ENCODE measurements around the gene ITPKB.

ITPKB gene

DNA sequence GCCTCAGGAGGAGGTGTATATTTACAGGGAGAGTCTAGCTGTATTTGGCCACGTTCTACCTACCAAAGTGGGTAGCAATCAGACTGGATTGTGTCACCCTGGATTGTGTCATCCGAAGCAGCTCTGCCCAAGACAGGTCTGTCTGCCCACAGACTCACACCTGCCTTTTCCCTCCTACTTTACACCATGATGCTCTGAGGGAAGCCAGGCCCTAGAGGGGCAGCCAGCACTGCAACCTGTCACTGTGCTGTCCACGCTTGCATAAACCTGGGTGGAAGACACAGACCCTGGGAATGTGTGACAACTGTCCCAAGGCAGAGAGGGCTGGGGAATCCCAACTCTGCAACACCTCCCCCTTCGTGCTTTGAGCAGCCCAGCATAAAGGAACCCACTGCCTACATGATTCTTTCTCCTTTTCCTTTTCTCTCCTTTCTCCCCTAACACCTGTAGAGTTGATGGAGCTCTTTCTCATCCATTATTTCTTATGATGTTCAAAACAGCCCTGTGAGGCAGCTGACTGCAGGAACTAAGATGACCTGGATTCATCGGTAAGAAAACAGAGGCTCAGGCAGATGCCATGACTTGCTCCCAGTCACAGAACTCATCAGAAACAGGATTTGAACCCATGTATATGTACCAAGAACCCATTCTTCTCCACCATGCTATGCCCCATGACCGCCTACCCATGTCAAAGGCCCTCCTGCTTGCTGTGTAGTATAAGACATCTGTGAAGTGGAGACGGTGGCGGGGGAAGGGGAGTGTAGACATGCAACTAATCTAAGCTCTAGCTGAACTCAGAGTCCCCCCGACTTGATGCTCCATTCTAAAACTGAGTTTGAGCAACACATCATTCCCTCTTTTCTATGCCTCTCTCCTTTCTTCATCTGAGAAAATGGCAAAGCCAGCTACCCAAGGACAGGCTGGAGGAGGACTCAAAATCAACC is 55.9 kb downstream of the ITPKB start:
- no peak for DNase-seq

DNA sequence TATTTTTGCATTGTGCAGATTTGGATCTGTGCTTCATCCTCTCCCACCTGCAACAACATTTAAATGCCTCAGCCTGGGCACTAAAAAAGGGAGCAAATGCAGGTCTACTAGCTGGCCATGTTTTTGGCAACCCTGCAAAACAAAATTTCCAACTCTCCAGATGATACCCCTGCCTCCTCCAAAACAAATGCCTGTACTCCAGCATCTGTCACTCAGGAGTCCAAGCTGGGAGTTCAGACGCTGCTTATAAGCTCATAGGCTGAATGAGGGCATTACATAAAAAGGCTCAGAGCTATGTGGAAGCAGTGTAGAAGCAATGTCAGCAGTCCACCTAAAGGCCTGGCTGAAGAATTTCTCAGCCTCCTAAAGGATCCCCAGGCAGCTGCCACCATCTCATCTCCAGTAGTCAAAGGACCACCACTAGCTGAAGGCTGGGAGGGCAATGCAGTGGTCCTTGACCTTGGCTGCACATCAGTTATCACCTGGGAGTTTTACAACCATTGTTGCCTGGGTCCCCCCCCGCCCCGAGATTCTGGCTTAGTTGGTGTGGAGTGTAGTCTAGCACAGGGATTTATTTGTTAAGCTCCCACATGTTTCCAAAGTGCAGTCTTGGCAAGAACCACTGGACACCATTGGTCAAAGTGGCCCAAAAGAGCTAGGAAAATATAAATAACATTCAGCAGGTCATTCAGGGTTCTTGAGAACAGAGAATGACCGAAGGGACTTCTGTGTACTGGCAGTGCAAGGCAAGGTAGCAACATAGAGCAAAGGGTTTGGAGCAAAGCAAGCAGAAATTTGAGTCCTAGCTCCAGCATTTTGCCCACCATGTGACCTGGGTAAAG is 57.2 kb downstream of the ITPKB start:
- DNase-seq = no peak

GRCh38 chr1:226680653-226681052 is 58.4 kb downstream of the ITPKB start:
- no peak for DNase-seq

- peak; percentile 80 for DNase-seq
These were observed 59.1 kb downstream of the ITPKB start for GRCh38 chr1:226679853-226680516.

- no peak for DNase-seq
These were observed 59.8 kb downstream of the ITPKB start for GRCh38 chr1:226679262-226679661.

DNA sequence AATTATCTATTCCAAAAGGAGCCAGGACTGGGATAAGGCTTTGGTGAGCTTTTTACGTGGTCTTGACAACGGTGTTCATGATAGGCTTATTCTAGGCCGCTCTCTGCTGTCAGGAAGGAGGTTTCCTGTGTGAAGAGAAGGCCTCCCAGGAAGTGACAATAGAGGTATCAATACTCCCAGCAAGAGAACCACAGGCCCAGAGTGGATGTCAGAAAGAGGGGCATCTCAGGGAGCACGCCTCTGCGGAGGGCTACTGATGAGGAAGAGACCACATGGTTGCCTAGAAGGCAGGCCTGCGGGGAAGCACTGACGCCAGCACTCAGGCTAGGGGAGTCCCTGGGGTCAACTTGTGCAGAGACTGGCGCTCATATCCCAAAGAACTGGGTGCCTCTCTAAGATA is 60.4 kb downstream of the ITPKB start:
- peak; percentile 59 for DNase-seq

DNA sequence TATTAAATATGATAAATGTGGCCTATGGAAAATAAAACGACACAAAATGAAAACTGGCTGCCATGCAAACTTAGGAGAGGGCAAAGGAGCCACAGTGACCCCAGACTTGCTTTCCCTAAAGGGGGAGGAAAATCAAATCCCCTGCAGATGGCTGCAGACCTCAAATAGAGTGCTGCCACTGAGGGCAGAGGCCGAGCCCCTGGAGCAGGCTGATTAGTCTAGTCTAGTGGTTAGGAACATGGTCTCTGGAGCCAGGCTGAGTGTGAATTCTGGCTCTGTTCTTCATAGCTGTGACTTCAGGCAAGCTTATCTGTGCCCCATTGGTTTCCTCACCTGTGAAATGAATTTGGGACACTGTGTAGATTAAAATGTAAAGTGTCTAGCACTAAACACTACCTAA is 60.8 kb downstream of the ITPKB start:
- DNase-seq = no peak

DNA sequence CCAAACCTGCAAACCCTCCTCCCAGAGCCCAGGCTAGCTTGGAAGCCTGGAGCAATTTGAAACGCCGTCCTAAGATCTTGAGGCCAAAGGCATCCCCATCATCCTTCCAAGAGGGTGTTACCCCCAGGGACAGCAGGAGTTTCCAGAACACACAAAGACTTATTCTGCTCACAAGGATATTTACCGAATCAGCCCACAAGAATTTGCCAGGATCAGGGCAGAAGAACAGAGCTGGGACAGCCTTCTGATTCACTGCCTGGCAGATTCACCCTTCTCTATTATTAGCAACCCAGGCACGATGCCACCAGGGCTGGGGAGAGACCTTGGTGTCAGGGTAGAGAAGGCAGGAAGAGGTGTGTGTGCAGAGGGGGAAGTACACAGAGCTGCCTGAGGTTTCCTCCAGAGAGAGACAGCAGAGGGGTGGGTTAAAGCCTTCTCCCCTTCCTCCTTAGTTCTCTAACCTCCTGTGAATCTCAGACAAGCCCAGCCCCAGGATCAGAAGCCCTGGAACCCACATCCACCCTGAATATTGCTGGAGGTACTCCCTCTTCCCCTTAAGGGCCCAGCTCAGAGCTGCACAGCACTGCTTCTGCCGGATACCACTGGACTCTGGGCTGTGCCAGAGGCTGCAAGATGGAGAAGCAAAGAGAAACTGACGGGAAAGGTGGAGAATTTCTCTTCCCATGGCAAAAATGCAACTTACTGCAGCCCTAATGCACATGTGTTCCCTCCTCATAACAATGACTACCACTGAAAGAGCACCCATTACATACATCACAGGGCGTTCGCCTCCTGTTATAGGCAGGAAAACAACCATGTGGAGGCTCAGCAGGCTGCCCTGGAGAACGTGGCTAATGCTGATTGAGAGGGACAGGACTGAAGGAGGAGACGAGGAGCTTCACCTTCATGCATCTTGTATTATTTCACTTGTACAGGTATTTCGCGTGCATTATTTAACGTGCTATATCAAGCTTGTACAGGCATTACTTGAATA is 61.8 kb downstream of the ITPKB start:
- peak; percentile 78 for DNase-seq

GRCh38 chr1:226676381-226676780 is 62.7 kb downstream of the ITPKB start:
- DNase-seq = no peak

GRCh38 chr1:226675715-226676357 is 63.2 kb downstream of the ITPKB start:
- DNase-seq = peak; percentile 51

DNA sequence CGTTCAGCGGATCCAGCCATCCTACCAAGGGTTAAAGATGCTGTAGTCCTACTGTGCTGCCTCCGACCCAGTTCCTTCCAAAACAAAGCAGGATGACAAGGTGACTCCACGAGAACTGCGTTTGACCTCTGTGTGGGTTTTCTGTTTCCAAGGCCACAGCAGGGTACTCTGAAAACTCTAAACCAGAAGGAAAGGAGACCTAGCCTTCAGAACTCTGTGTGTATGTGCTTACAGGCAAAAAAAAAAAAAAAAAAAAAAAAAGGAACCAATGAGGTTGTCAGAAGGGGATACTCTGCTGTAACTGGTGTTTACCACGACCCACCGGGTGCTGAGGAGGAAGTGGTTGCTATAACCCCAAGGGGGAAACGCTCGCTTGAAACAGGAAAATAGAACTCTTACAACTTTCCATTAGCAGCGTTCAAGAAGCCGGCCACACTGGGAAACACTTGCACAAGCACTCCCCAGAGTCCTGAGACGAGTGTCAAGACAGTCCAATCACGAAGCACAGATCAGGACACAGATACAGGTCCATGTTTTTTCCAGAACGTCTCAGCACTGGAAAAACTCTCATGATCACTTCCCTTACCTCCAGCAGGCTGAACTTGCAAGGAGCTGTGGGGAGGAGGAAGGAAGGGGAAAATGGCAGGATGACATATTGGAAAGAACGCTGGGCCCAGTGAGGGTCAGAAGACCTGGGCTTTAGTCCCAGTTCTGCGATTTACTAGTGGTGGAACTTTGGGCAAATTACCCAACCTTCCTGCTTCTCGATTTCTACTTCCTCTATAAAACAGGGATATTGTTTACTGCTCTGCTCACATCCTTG is 64.0 kb downstream of the ITPKB start:
- DNase-seq = peak; percentile 81

- DNase-seq = no peak
These were observed 66.7 kb downstream of the ITPKB start for GRCh38 chr1:226672339-226672762.

- no peak for DNase-seq
These were observed 67.8 kb downstream of the ITPKB start for GRCh38 chr1:226671277-226671676.

GRCh38 chr1:226670073-226670472 is 69.0 kb downstream of the ITPKB start:
- no peak for DNase-seq

- DNase-seq = no peak
These were observed 70.9 kb downstream of the ITPKB start for GRCh38 chr1:226668173-226668560.

DNA sequence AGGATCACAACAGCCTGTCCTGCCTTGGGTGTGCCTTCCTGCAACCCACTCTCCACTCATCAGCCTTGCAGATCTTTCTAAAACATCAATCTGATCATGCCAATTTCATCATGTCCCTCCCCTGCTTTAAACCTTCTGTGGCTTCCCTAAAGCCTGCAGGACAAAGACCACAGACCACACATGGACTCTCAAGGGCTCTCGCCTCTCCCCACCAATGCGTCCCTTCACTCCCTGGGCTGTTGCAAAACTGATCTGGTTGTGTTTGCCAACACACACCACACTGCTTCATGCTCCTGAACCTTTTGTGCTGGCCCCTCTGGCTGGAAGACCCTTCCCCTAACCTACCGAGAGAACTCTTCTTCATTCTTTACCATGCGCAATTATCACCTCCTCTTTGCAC is 72.4 kb downstream of the ITPKB start:
- DNase-seq = no peak

DNA sequence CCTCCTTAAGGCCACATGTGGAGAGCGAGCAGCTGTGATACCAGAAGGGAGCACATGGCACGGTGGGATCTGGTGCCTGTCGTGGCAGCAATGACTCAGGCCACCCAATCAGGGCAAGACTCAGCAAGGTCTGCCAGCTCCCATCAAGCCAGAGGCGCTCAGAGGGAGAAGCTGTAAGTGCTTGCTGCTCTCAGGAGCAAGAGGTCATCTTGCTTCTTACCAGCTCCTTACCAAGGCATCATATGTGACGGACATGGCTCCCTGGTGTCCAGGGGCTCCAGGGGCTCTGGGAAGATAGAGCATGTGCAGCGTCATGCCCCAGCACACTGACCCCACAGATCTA is 72.9 kb downstream of the ITPKB start:
- no peak for DNase-seq

DNA sequence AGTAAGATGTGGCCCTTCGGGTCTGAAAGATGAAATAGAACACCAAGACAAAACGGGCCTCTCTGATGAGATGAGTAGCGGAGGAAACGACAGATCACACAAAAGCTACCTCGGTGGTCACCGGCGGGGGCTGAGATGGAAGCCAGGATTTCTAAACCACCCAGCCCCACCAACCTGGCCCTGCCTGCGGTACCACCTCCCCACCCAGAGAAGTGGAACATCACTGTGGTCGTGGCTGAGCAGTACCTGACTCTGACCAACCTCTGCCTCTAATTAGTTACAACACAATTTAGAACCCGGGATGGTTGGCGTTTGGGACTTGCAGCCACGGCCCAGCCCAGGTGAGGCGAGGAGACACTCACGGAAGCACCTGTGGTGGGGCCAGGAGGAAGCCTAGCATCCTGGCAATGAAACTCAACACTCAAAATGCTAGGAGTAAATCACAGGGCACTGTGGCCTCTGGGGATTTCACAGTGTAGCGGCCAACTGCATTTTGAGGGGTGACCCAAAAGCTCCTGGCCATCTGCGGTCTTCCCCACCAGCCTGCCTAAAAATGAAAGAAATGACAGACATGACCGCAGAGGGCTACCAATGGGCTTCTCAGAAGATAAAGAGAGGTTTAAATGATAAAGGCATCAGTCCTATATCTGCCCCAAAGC is 73.4 kb downstream of the ITPKB start:
- no peak for DNase-seq

- no peak for DNase-seq
These were observed 74.5 kb downstream of the ITPKB start for GRCh38 chr1:226664413-226665101.

DNA sequence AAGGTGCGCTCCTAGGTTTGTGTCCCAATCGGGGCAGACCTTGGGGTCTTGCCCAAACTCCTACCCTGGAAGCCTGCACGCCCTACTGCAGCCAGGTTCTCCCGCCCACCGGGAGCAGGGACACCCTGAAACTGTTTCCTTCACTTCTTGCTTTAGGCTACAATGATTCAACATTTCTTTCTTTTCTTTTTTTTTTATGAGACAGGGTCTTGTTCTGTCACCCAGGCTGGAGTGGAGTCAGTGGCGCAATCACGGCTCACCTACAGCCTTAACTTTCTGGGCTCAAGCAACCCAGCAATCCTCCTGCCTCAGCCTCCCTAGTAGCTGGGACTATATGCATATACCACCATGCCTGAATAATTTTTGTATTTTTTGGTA is 75.8 kb downstream of the ITPKB start:
- DNase-seq = no peak

Data from activated CD4-positive, alpha-beta T cell treated with anti-CD3 and anti-CD28 coated beads, Interleukin-2, Interleukin-6, amounts not matched to agents 100 ng/mL and 50 ng/mL, durations not matched to agents 16 hours and 8 hours (primary cell).